Measurements from ENCODE around the gene IRAG1. TPM values are rescaled to one million over a fixed set of nuclear protein-coding genes. Genes with fewer than 3 reads are reported as not detected.

IRAG1 gene
- total RNA-seq, 6 experiments from 2014 or later, result 35.5 to 73.3 (median 38.2) TPM

DNA sequence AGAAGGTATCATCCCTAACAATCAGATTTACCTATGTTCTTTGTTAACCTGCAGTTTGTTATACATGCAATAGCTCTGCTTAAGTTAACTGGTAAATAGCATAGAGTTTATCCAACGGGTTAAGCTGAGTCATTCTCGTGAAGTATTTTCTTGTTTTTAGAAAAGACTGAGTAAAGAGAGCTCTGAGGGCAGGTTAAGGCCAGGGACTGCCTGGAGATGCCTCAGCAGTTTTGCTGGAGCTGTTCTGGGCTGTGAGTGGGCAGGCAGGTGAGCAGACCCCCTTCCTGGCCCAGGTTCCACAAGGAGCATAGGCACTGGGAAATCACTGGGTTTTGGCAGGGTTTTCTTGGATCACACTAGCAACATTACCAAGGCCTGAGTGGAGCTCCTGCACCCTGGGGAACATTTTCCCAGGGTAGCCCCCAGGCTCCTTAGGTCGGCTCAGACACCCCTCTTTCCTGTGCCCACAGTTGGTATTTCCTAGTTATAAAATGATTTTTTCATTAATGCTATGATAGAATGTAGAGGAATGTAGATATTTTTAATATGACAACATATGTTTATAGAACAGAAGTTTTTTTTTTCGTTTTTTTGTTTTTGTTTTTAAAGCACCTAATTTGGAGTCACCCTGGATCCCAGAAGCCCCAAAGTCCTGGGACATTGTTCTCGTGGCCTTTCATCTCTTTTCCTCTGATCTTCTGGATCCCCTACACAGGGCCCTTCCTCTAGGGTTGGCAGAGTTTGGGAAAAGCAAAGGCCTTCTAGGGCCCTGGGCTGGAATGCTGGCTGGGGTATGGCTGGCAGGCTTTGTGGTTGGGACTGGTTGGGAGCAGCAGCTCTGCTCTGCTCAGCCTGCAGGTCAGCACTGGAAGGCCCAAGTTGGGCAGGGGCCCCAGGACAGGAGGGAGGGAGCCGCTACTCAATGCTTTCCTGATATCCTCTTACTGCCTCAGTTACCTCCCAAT is 26.7 kb downstream of the IRAG1 start:
- Mint-ChIP-seq H3K27me3 (ENCODE audit: insufficient read depth) (peaks cover 1% of the 10 kb centered on the region; the same call in 1 of the 2 replicates), H3K4me3 (peak overlapping the region; percentile 66), H3K27ac (peak overlapping the region; percentile 95), H3K9me3 (no peaks in the 10 kb centered on the region), H3K4me1 (ENCODE audit: low read depth) (peaks cover 71% of the 10 kb centered on the region), H3K36me3 (ENCODE audit: low read depth) (peaks cover 12% of the 10 kb centered on the region)
- DNase-seq, result peak; percentile 59
- TF ChIP-seq, protein P1, sequence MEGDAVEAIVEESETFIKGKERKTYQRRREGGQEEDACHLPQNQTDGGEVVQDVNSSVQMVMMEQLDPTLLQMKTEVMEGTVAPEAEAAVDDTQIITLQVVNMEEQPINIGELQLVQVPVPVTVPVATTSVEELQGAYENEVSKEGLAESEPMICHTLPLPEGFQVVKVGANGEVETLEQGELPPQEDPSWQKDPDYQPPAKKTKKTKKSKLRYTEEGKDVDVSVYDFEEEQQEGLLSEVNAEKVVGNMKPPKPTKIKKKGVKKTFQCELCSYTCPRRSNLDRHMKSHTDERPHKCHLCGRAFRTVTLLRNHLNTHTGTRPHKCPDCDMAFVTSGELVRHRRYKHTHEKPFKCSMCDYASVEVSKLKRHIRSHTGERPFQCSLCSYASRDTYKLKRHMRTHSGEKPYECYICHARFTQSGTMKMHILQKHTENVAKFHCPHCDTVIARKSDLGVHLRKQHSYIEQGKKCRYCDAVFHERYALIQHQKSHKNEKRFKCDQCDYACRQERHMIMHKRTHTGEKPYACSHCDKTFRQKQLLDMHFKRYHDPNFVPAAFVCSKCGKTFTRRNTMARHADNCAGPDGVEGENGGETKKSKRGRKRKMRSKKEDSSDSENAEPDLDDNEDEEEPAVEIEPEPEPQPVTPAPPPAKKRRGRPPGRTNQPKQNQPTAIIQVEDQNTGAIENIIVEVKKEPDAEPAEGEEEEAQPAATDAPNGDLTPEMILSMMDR (IDR thresholded peaks at IDR 0.05), result no peak

- Mint-ChIP-seq H3K36me3 (ENCODE audit: low read depth) (peaks cover 21% of the 10 kb centered on the region), H3K27ac (peak overlapping the region; percentile 39; the same call in 1 of the 2 replicates), H3K9me3 (no peaks in the 10 kb centered on the region), H3K4me3 (no peak overlapping the region), H3K27me3 (ENCODE audit: insufficient read depth) (peaks cover 5% of the 10 kb centered on the region), H3K4me1 (ENCODE audit: low read depth) (peaks cover 82% of the 10 kb centered on the region)
- TF ChIP-seq, protein P1 (IDR thresholded peaks at IDR 0.05), result no peak
- DNase-seq, result no peak
These were observed 29.1 kb downstream of the IRAG1 start for GRCh38 chr11:10664496-10664895.

- peaks cover 82% of the 10 kb centered on the region for H3K4me1 Mint-ChIP-seq (ENCODE audit: low read depth)
- no peak for DNase-seq
- H3K27me3 Mint-ChIP-seq (ENCODE audit: insufficient read depth), result peaks cover 7% of the 10 kb centered on the region
- no peaks in the 10 kb centered on the region for H3K9me3 Mint-ChIP-seq
- H3K4me3 Mint-ChIP-seq, result no peak overlapping the region
- H3K27ac Mint-ChIP-seq, result peak overlapping the region; percentile 38; the same call in 1 of the 2 replicates
- TF ChIP-seq, protein P1 (IDR thresholded peaks at IDR 0.05), result no peak
- H3K36me3 Mint-ChIP-seq (ENCODE audit: low read depth), result peaks cover 21% of the 10 kb centered on the region
These were observed 29.6 kb downstream of the IRAG1 start for GRCh38 chr11:10663990-10664389.

DNA sequence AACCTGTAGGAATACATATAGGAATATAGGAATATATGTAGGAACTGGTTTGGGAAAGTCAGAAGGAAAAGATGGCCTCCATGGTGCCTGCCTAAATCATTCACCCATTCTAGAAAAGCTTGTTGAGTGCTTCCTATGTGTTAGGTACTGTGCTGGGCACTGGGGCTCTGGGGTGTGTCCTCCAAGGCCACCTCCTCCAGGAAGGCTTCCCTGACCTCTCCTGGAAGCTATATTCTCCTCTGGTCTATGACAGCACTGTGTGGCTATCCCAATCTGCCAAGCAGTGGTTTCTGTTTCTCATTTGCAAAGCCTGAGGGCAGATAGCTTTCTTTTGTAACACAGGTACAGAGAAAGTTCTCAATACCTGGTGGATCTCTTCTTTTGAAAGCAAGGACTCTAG is 30.2 kb downstream of the IRAG1 start:
- DNase-seq, result no peak
- peaks cover 82% of the 10 kb centered on the region for H3K4me1 Mint-ChIP-seq (ENCODE audit: low read depth)
- no peaks in the 10 kb centered on the region for H3K9me3 Mint-ChIP-seq
- H3K4me3 Mint-ChIP-seq, result no peak overlapping the region
- H3K27ac Mint-ChIP-seq, result peak overlapping the region; percentile 38; the same call in 1 of the 2 replicates
- TF ChIP-seq, protein P1 (IDR thresholded peaks at IDR 0.05), result no peak
- peaks cover 24% of the 10 kb centered on the region for H3K36me3 Mint-ChIP-seq (ENCODE audit: low read depth)
- H3K27me3 Mint-ChIP-seq (ENCODE audit: insufficient read depth), result peaks cover 9% of the 10 kb centered on the region

DNA sequence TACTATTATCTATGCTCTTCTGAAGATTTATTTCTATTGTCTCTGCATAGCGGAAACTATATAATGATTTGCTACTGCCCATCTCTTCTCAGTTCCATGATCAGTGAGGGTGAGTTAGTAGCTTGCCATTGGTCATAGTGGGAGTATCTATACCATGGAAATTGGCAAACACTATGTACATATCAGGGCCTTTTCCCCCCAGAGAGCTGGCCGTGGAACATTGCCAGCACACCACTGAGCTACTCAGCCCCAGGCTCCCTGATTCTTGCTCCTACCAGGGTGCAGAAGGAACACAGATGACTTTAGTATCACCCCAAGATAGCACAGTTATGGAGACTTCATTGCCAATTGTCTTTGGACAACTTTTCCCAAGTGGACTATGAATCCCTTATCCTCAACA is 33.2 kb downstream of the IRAG1 start:
- Mint-ChIP-seq H3K4me1 (ENCODE audit: low read depth) (peaks cover 82% of the 10 kb centered on the region), H3K9me3 (no peaks in the 10 kb centered on the region), H3K27me3 (ENCODE audit: insufficient read depth) (peaks cover 11% of the 10 kb centered on the region), H3K27ac (peak overlapping the region; percentile 97), H3K4me3 (no peak overlapping the region), H3K36me3 (ENCODE audit: low read depth) (peaks cover 22% of the 10 kb centered on the region)
- TF ChIP-seq, protein P1 (IDR thresholded peaks at IDR 0.05), result no peak
- no peak for DNase-seq

Measured in HFFc6 (cell line).